NB4 (cell line): ENCODE measurements around the gene GOSR2.

Source experiments
- DNase-seq: peaks from one replicate; pipeline ENCODE4 v3.0.0; 2010; ENCODE audit warnings: low read depth
- H3K4me3 ChIP-seq: one replicate; pipeline ENCODE4 v1.5.1; 2011; ENCODE audit warnings: mild to moderate bottlenecking, low read depth, low read length, moderate library complexity
- CTCF ChIP-seq: IDR thresholded peaks from one replicate; pipeline ENCODE4 v1.5.1; 2012; ENCODE audit warnings: low read depth, low read length
- MAX ChIP-seq: IDR thresholded peaks from 2 replicates; pipeline ENCODE4 v1.6.1; 2011; ENCODE audit warnings: low read depth, low read length
- MYC ChIP-seq: IDR thresholded peaks from 2 replicates; pipeline ENCODE4 v1.6.1; 2011; ENCODE audit warnings: low read depth, low read length
- POLR2A ChIP-seq: IDR thresholded peaks from 2 replicates; pipeline ENCODE4 v1.6.1; 2011; ENCODE audit warnings: mild to moderate bottlenecking; ENCODE audit not compliant: insufficient read length; ENCODE audit errors: extremely low read depth

Gene GOSR2

GRCh38 chr17:46940692-46941404 is 17.9 kb downstream of the GOSR2 start:
- H3K4me3 ChIP-seq, result no peak overlapping the region
- DNase-seq, result peak; percentile 79
- 0 out of 2 replicates have a peak, but pooled peaks have one; percentile 13 for TF ChIP-seq MAX
- peak; percentile 83 for TF ChIP-seq CTCF
- peak; percentile 14; the same call in 1 of the 2 replicates for TF ChIP-seq MYC
- TF ChIP-seq POLR2A, result no peak

GRCh38 chr17:46942441-46943217 is 19.7 kb downstream of the GOSR2 start:
- DNase-seq, result peak; percentile 75
- TF ChIP-seq CTCF (peak; percentile 93), MAX (no peak), MYC (no peak)
- H3K4me3 ChIP-seq, result no peak overlapping the region

- TF ChIP-seq MAX, result no peak
- TF ChIP-seq POLR2A, result no peak
- TF ChIP-seq CTCF, result no peak
- no peak for TF ChIP-seq MYC
- no peak overlapping the region for H3K4me3 ChIP-seq
- no peak for DNase-seq
These were observed 20.2 kb downstream of the GOSR2 start for GRCh38 chr17:46943218-46943500.

- TF ChIP-seq POLR2A, result no peak
- TF ChIP-seq MAX, result 0 out of 2 replicates have a peak, but pooled peaks have one; percentile 25
- TF ChIP-seq MYC, result no peak
- TF ChIP-seq CTCF, result no peak
- no peak overlapping the region for H3K4me3 ChIP-seq
These were observed 20.8 kb downstream of the GOSR2 start for GRCh38 chr17:46943501-46944393.

GRCh38 chr17:46944931-46945330 is 22.0 kb downstream of the GOSR2 start:
- DNase-seq, result peak; percentile 20
- no peak overlapping the region for H3K4me3 ChIP-seq
- TF ChIP-seq MYC (no peak), POLR2A (no peak), MAX (no peak), CTCF (no peak)

More at GRCh38 chr17:46943501-46944393, 20.8 kb downstream of the GOSR2 start:
- peak; percentile 14 for DNase-seq
